H1 (cell line): ENCODE data around the gene PPM1L.

Experiments
- EGR1 ChIP-seq: IDR thresholded peaks from 2 replicates; pipeline ENCODE4 v1.6.1; 2011; ENCODE audit warnings: low read depth, low read length, borderline replicate concordance
- EP300 ChIP-seq, 2 experiments: IDR thresholded peaks; 1 replicate in 1 of 2; 2 replicates in 1 of 2; pipeline ENCODE4 v1.6.1; 2011 to 2012; ENCODE audit warnings: low read depth in 2 of 2, low read length in 2 of 2, mild to moderate bottlenecking in 2 of 2, borderline replicate concordance in 1 of 2, inconsistent platforms in 1 of 2, moderate library complexity in 1 of 2
- EZH2 ChIP-seq: fragments of 200-600 bp; sonication (generic); IDR thresholded peaks from 2 replicates; pipeline ENCODE4 v1.7.1; 2012; ENCODE audit warnings: low read depth, mild to moderate bottlenecking, moderate library complexity, low read length, inconsistent platforms; ENCODE audit not compliant: severe bottlenecking
- HDAC2 ChIP-seq, 2 experiments: fragments of 300-600 bp in 1 of 2; sonication (generic) in 1 of 2; IDR thresholded peaks; 2 replicates each; pipeline ENCODE4 v1.6.1; 2011 to 2012; ENCODE audit warnings: low read depth in 2 of 2, low read length in 2 of 2, mild to moderate bottlenecking in 2 of 2, moderate library complexity in 2 of 2, borderline replicate concordance in 1 of 2, inconsistent platforms in 1 of 2
- MAFK ChIP-seq: IDR thresholded peaks from 2 replicates; pipeline ENCODE4 v1.6.1; 2012; ENCODE audit warnings: low read depth, mild to moderate bottlenecking, improper control_type of control experiment, low read length
- NRF1 ChIP-seq: IDR thresholded peaks from 2 replicates; pipeline ENCODE4 v1.6.1; 2011; ENCODE audit warnings: mild to moderate bottlenecking, low read depth, low read length, improper control_type of control experiment
- POLR2A ChIP-seq, 2 experiments: IDR thresholded peaks; 1 replicate in 1 of 2; 2 replicates in 1 of 2; pipeline ENCODE4 v1.6.1; 2011; ENCODE audit warnings: low read depth in 2 of 2, low read length in 2 of 2, mild to moderate bottlenecking in 2 of 2; ENCODE audit errors: control extremely low read depth in 1 of 2
- POLR2AphosphoS5 ChIP-seq: IDR thresholded peaks from 2 replicates; pipeline ENCODE4 v1.6.1; 2011; ENCODE audit warnings: low read depth, low read length
- RBBP5 ChIP-seq: IDR thresholded peaks from 2 replicates; pipeline ENCODE4 v1.7.1; 2012; ENCODE audit warnings: low read depth, mild to moderate bottlenecking, inconsistent platforms, low read length, moderate library complexity, borderline replicate concordance
- SIN3A ChIP-seq, 2 experiments: IDR thresholded peaks in 1 of 2; conservative IDR thresholded peaks in 1 of 2; 2 replicates each; pipeline ENCODE4 v1.6.1; 2011 to 2012; ENCODE audit warnings: low read length in 2 of 2, improper control_type of control experiment in 1 of 2, low read depth in 1 of 2, mild to moderate bottlenecking in 1 of 2
- SUZ12 ChIP-seq: fragments of 200-600 bp; sonication (generic); IDR thresholded peaks from 2 replicates; pipeline ENCODE4 v1.6.1; 2012; ENCODE audit warnings: mild to moderate bottlenecking, inconsistent platforms, low read length, moderate library complexity, mixed read lengths
- TAF1 ChIP-seq: IDR thresholded peaks from 2 replicates; pipeline ENCODE4 v1.6.1; 2011; ENCODE audit warnings: mild to moderate bottlenecking, low read depth, low read length
- USF2 ChIP-seq: IDR thresholded peaks from 2 replicates; pipeline ENCODE4 v1.6.1; 2011; ENCODE audit warnings: low read length, improper control_type of control experiment
- TF ChIP-seq, protein P1 (sequence below), 3 experiments: IDR thresholded peaks; 1 replicate in 2 of 3; 2 replicates in 1 of 3; pipeline versions ENCODE4 v1.5.1 to v1.6.1; 2011; ENCODE audit warnings: low read length in 3 of 3, mild to moderate bottlenecking in 3 of 3, inconsistent platforms in 2 of 3, low read depth in 1 of 3, moderate library complexity in 1 of 3; ENCODE audit not compliant: insufficient read depth in 1 of 3; ENCODE audit errors: control extremely low read depth in 1 of 3

- TF ChIP-seq SIN3A (conservative IDR thresholded peaks at IDR 0.05 in 1 of 2, IDR thresholded peaks at IDR 0.05 in 1 of 2; ENCODE audit: low read depth in 1 of 2, low read length in 2 of 2) (no peak), HDAC2 (IDR thresholded peaks at IDR 0.05; ENCODE audit: borderline replicate concordance in 1 of 2, low read depth in 2 of 2, low read length in 2 of 2) (no peak), RBBP5 (no peak), NRF1 (no peak), POLR2AphosphoS5 (no peak), TAF1 (no peak), MAFK (no peak), POLR2A (IDR thresholded peaks at IDR 0.05; ENCODE audit: control extremely low read depth in 1 of 2, low read depth in 2 of 2, low read length in 2 of 2) (no peak), SUZ12 (no peak), EZH2 (no peak), EP300 (IDR thresholded peaks at IDR 0.05; ENCODE audit: borderline replicate concordance in 1 of 2, low read depth in 2 of 2, low read length in 2 of 2) (no peak), EGR1 (no peak), USF2 (no peak)
- TF ChIP-seq, protein P1, sequence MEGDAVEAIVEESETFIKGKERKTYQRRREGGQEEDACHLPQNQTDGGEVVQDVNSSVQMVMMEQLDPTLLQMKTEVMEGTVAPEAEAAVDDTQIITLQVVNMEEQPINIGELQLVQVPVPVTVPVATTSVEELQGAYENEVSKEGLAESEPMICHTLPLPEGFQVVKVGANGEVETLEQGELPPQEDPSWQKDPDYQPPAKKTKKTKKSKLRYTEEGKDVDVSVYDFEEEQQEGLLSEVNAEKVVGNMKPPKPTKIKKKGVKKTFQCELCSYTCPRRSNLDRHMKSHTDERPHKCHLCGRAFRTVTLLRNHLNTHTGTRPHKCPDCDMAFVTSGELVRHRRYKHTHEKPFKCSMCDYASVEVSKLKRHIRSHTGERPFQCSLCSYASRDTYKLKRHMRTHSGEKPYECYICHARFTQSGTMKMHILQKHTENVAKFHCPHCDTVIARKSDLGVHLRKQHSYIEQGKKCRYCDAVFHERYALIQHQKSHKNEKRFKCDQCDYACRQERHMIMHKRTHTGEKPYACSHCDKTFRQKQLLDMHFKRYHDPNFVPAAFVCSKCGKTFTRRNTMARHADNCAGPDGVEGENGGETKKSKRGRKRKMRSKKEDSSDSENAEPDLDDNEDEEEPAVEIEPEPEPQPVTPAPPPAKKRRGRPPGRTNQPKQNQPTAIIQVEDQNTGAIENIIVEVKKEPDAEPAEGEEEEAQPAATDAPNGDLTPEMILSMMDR (IDR thresholded peaks at IDR 0.05; ENCODE audit: control extremely low read depth in 1 of 3, insufficient read depth in 1 of 3, low read depth in 1 of 3, low read length in 3 of 3), result no peak
Observed at GRCh38 chr3:161020256-161020655, 264.2 kb downstream of the PPM1L start.
